Measurements from ENCODE around the gene DCP2.

Gene DCP2

GRCh38 chr5:112967520-112968083, 9.0 kb upstream of the DCP2 start:
- DNase-seq: no peak

DNA sequence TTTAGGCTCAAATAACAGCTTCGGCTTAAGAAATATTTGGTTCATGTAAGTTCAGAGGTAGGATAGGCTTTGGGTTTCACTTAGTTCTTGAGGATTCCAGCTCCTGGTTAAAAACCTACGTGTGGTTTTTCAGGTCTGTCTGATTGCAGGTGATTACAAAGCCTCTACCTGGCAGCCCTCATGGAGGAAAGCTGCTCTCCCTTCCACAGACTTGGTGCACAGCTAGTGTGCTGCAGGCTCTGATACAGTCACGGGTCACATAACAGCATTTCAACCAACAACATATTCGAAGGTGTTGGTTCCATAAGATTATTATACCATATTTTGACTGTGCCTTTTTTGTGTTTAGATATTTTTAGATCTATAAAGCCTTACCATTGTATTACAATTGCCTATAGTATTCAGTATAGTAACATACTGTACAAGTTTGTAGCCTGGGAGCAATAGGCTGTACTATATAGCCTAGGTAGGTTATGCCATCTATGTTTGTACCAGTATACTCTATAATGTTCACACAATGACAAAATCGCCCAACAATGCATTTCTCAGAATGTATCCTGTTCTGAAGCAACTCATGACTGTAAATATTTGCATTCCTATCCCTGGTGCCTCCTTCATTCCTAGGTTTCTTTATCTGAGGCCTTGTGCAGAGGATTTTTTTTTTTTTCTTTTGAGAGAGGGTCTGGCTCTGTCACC, 8.0 kb upstream of the DCP2 start:
- no peak for DNase-seq

DNA sequence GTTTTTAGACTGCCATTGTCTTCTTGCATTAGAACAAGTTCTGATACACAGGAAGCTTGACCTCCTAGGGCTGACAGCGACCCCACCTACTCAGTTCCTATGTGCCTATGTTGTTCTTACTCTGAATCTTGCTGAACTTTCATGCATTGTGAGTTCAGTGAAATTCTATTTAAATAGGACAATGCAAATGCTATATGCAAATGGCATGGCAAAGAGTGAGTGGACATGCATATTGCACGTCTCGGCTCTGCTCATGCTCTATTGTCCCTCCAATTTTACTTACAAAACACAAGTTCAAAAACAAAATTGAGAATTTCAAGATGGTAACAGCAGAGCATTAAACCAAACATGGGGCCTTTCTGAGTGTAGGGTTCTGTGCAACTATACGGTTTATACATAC, 5.3 kb upstream of the DCP2 start:
- DNase-seq: no peak

DNA sequence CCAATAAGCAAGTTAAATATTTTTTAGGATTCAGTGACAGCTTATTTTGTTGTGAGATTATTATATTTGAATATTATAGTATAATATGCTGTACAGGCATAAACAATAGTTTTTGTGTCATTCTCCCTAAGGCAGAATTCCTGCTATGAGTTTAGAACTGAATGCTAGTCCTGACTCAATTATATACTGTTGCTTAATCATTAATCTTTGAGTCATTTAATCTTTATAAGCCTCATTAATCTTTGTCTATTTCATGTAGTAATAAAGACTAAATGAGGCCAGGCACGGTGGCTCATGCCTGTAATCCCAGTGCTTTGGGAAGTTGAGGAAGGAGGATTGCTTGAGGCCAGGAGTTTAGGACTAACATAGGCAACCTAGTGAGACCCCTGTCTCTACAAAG, 3.6 kb upstream of the DCP2 start:
- DNase-seq: no peak

GRCh38 chr5:112973904-112974303, 2.7 kb upstream of the DCP2 start:
- no peak for DNase-seq

GRCh38 chr5:112974901-112975300, 1.7 kb upstream of the DCP2 start:
- no peak for DNase-seq

- DNase-seq: no peak
Observed at GRCh38 chr5:112975721-112976431, 722 bp upstream of the DCP2 start.

- DNase-seq: no peak
Observed at GRCh38 chr5:112977440-112977861, 853 bp downstream of the DCP2 start.

DNA sequence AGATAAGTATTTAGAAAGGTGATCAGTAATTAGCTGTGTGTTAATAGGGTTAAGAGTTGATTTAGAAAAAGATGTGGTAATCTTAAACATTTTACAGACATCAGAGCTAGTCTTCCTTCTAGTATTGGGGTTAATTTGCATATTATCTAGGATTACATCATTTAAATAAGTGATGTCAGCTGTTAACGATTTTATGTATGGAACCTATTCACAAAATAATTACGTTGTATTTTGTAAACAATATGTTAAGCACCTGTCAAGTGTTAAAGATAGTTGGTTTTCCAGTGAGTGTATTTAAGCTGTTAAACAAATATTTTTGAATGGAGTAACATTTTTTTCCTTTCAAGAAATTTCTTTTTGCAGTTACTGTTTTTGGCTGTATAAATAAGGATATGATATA, 2.2 kb downstream of the DCP2 start:
- DNase-seq: no peak

DNA sequence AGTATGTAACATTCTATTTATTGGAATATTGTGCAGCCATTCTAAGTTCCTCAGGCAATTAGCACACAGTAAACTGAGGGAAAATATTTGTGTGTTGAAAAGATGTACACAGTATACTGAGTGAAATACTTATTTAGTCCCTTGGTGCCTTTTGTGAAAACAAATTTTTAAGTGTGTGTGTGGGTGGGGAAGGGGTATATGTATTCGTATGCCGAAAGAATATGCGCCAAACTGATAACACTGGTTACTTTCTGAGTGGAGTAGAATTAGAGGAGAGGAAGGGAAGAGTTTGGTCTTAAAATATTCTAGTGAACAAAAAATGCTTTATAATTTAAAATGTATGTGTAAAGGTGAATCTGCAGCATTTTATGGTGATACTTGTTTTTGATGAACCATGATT, 3.1 kb downstream of the DCP2 start:
- no peak for DNase-seq

GRCh38 chr5:112983363-112983762, 6.8 kb downstream of the DCP2 start:
- no peak for DNase-seq

- no peak for DNase-seq
Observed at GRCh38 chr5:112986224-112986623, 9.6 kb downstream of the DCP2 start.

DNA sequence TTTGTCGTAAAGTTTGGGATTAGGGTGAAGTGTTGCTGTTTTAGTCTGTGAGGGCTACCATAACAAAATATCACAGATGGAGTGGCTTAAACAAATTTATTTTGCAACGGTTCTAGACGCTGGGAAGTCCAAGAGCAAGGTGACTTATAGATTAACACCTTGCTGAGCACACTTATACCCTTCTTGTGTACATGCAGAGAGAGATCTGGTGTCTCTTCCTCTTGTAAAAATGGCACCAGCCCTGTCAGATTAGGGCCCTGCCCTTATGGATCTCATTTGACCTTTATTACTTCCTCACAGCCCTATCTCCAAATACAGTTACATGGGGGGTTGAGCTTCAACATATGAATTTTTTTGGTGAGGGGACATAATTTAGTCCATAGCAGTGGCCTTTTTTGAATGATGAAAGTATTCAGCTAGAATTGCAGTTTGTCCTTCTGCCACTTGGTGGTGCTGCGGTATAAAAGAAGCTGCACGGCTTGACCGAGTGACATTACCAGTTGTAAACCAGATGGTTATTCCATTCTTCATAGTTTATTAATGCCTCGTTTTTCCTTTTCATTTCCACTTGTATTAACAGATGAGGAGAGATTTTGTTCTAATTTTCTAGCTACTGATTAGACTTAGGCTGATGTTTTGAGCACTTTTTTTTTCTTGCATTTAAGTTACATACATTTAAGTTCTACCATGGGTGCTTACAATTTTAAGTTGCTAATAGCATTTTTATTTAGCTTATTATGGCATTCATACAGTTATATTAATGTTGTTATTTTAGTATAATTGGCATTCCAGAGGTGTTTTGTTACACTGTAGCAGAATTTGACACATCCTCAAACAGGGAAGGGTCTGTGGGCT, 19.4 kb downstream of the DCP2 start:
- peak; percentile 42 to 53 for DNase-seq

DNA sequence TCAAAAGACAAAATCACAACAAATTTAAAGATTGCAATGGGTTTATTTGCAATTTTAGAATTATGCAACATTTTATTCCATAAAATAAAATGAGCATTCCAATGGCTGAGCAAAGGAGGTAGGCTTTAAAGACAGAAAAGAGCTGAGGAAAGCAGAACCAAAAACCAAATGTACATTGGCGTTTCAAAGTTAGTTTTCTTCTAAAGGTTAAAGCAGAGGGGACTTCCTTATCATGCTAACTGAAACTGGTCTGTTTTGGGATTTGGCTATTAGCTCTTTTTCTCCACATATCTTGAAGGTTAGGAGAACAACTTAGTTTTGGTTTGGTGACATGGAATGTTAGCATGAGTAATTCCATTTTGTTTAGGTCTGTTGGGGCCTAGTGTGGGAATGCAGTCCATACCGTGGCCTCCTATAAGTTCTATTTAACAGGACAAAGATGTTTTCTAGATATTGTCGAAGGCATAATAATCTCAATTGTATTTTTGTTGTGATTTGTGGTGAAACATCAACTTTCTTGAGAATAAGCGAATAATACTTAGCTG, 20.3 kb downstream of the DCP2 start:
- no peak for DNase-seq

DNA sequence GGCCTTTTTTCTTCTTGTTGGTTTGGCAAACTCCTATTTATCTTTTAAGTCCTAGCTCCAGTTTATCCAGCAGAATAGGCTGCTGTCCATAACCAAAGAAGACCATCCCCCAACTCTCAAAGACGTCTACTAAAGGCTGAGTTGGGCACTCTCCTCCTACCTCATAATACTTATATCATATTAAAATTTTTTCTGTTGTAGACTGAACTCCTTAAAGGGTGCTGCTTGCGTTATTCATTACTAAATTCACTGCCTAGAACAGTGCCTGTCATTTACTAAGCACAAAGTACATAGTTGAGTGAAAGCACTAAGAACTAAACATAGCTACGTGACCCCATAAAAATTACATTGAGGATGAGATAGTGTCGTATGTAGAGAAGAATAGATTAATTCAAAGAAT, 21.7 kb downstream of the DCP2 start:
- DNase-seq: no peak

DNA sequence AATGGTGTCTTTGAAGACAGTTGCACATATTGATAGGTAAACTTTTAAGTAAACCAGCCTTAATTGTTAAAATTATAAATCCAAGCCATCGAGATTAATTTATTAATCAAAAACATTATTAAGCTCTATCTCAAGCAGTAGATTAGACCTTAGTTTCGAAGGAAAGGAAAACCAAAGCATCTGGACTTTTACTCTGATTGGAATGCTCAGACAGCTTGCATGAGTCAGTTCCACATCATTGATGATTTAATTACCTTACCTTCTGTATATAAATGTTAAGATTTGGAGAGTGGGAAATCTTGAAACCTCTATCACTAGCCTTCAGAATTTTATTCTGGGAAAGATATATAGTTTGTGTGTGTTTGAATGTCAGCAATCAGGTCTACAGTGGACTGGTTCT, 23.9 kb downstream of the DCP2 start:
- DNase-seq: no peak

DNA sequence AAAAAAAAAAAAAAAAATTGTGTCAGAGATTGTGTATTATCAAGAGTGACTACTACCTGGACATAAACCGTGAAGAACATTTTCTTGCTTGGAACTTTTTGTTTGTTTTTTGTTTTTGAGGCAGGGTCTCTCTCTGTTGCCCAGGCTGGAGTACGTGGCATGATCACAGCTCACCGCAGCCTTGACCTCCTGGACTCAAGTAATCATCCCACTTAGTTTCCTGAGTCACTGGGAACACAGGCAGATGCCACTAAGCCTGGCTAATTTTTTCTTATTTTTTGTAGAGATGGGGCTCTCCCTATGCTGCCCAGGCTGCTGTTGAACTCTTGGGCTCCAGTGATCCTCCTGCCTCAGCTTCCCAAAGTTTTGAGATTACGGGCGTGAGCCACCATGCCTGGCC, 25.8 kb downstream of the DCP2 start:
- DNase-seq: no peak

- no peak for DNase-seq
Observed at GRCh38 chr5:113003763-113004162, 27.2 kb downstream of the DCP2 start.

DNA sequence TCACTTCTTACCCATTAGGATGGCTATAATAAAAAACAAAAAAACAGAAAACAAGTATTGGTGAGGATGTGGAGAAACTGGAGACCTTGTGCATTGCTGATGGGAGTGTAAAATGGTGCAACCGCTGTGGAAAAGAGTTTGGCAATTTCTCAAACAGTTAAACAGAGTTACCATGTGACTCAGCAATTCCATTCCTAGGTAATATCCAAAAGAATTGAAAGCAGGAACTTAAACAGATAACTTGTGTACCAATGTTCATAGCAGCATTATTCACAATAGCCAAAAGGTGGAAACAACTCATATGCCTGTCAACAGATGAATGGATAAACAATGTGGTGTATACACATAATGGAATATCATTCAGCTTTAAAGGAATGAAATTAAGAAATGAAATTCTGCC, 28.9 kb downstream of the DCP2 start:
- no peak for DNase-seq

DNA sequence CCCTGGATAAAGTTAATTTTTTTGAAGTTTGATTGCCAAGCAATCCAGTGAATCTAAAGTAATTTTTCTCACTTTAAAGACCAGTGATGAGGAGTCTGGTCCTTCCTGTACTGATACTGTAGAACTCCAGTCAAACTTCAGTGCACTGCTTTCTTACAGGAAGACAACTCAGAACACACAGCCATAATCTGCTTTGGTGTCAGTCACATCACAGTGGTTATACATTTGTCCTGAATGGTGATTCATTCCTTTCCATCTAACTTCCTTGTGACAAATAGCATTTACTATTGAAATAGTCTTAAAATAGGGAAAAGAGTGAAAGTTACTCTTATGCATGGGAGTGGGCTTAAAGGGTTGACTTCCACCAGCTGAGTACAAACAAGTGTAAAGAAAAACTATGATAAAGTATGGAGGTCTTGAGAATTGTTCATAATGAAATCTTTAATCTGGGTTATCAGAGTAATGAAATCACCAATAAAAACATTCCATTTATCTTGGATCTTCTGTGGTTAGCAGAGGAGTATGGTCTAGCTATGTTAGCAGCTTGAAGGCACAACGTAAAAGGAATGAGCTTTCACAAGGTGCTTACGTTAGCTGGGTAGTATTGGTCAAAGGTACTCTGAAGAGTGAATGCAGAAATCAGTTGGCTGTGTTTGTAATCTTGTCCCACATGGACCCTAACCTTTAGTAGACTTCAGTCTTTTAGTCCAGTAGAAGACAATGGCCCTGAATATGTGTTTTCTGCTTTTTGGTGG, 41.5 kb downstream of the DCP2 start:
- no peak for DNase-seq

- no peak for DNase-seq
Observed at GRCh38 chr5:113020461-113021273, 44.1 kb downstream of the DCP2 start.

GRCh38 chr5:113022661-113023060, 46.1 kb downstream of the DCP2 start:
- DNase-seq: no peak
